ENCODE measurements around the gene PRDM1. TPM values are rescaled to one million over a fixed set of nuclear protein-coding genes. Genes with fewer than 3 reads are reported as not detected.

PRDM1 gene
- total and polyA plus RNA-seq, 7 donors: 0.33 to 2.0 (median 1.3) TPM

GRCh38 chr6:106112433-106112832 lies 26.3 kb downstream of the PRDM1 start:
- H3K27me3 ChIP-seq (ENCODE audit: insufficient read depth in 3 of 3, low read length in 2 of 3): no peaks in the 10 kb centered on the region
- no peak for TF ChIP-seq CTCF (IDR thresholded peaks at IDR 0.05)
- H3K4me3 ChIP-seq: no peak overlapping the region
- DNase-seq (no peak), ATAC-seq (no peak)
- WGBS, 3 donors: 89 to 93% (median 90%) methylated on average over 2 of the region's 2 CpGs
- intact Hi-C loops (cut with DNase I): no loop called here
- H3K9me3 ChIP-seq: no peaks in the 10 kb centered on the region
- H3K27ac ChIP-seq: no peak overlapping the region
- peaks cover 0 to under 1% of the 10 kb centered on the region in 2 donors for H3K36me3 ChIP-seq (ENCODE audit: insufficient read depth in 1 of 2, low read depth in 1 of 2)
- no peaks in the 10 kb centered on the region for H3K4me1 ChIP-seq

GRCh38 chr6:106113256-106113959 lies 27.3 kb downstream of the PRDM1 start:
- Histone ChIP-seq H3K27ac (no peak overlapping the region), H3K9me3 (no peaks in the 10 kb centered on the region), H3K27me3 (ENCODE audit: insufficient read depth in 3 of 3, low read length in 2 of 3) (no peaks in the 10 kb centered on the region), H3K4me1 (no peaks in the 10 kb centered on the region), H3K4me3 (no peak overlapping the region), H3K36me3 (ENCODE audit: insufficient read depth in 1 of 2, low read depth in 1 of 2) (no peaks in the 10 kb centered on the region)
- intact Hi-C loops (cut with DNase I): no loop called here
- 75 to 79% (median 78%) methylated on average over 10 of the region's 10 CpGs for WGBS, 3 donors
- TF ChIP-seq CTCF (IDR thresholded peaks at IDR 0.05): no peak
- DNase-seq (no peak), ATAC-seq (no peak)

GRCh38 chr6:106114492-106114891 lies 28.4 kb downstream of the PRDM1 start:
- no peak for TF ChIP-seq CTCF (IDR thresholded peaks at IDR 0.05)

GRCh38 chr6:106115286-106115685 lies 29.1 kb downstream of the PRDM1 start:
- H3K36me3 ChIP-seq (ENCODE audit: insufficient read depth in 1 of 2, low read depth in 1 of 2): no peaks in the 10 kb centered on the region
- TF ChIP-seq CTCF (IDR thresholded peaks at IDR 0.05): no peak
- intact Hi-C loops (cut with DNase I): no loop called here
- H3K4me3 ChIP-seq: no peak overlapping the region
- no peak overlapping the region for H3K27ac ChIP-seq
- no peaks in the 10 kb centered on the region for H3K4me1 ChIP-seq
- no peaks in the 10 kb centered on the region for H3K27me3 ChIP-seq (ENCODE audit: insufficient read depth in 3 of 3, low read length in 2 of 3)
- 72 to 91% (median 77%) methylated on average over 5 of the region's 5 CpGs for WGBS, 3 donors
- DNase-seq: no peak
- H3K9me3 ChIP-seq: no peaks in the 10 kb centered on the region
- no peak for ATAC-seq

More at GRCh38 chr6:106114492-106114891, 28.4 kb downstream of the PRDM1 start:
- no peaks in the 10 kb centered on the region for H3K9me3 ChIP-seq
- no peak overlapping the region for H3K27ac ChIP-seq
- DNase-seq (no peak), ATAC-seq (no peak)
- H3K36me3 ChIP-seq (ENCODE audit: insufficient read depth in 1 of 2, low read depth in 1 of 2): no peaks in the 10 kb centered on the region
- no peaks in the 10 kb centered on the region for H3K27me3 ChIP-seq (ENCODE audit: insufficient read depth in 3 of 3, low read length in 2 of 3)
- 89 to 93% (median 90%) methylated on average over 9 of the region's 9 CpGs for WGBS, 3 donors
- no peak overlapping the region for H3K4me3 ChIP-seq
- H3K4me1 ChIP-seq: no peaks in the 10 kb centered on the region
- intact Hi-C loops (cut with DNase I): no loop called here
